MM.1S (cell line): ENCODE data around the gene ITPRID1.

ENCODE experiments used
- CTCF ChIP-seq: fragments of 300-600 bp; sonication (generic); IDR thresholded peaks from 2 replicates; pipeline ENCODE4 v1.5.1; 2016; ENCODE audit warnings: antibody characterized with exemption, low read length, mixed read lengths
- EZH2phosphoT487 ChIP-seq: fragments of 300-600 bp; sonication (generic); IDR thresholded peaks from 2 replicates; pipeline ENCODE4 v1.6.1; 2018; ENCODE audit warnings: antibody characterized with exemption, low read length

DNA sequence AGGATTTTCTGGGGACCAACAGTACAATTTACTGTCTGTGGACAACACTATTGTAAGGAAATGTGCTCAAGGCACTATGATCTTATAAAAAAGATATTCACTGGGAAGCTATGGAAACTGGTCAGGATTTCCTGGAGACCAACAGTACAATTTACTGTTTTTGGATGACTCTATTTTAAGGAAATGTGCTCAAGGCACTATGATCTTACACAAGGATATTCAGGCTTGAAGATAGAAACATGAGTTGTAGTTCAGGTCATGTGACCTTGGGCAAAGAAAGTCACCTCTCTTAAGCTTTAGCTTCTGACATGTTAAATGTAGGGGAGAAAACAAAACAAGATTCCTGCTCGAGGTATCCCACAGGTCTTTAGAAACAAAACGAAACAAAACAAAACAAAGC, 1.7 kb upstream of the ITPRID1 start:
- TF ChIP-seq EZH2phosphoT487: no peak
- TF ChIP-seq CTCF: no peak
